NCI-H1694 treated with DMSO at 0.1 percent for 48 hours (cell line): ENCODE measurements around the gene SSH3.

Source experiments
- DNase-seq: peaks from one replicate; lab custom pipeline; 2025; lab: John Stamatoyannopoulos, UW

Gene SSH3

DNA sequence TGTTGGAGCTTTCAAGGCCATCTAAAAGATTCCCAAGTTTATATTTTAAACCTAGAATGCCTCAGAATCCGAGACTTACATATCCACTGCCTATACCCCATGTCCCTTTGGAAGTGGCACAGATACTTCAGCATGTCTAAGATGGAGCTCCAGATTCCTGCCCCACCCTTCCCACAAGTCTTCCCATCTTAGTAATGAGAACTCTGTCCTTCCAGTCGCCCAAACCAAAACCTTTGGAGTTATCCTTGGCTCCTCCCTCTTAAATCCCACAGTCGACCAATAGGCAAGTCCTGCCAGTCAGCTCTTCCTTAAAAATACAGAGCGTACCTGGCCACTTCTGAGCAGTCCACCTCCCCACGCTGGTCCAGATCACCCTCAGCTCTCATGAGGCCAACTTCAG, 45.7 kb downstream of the SSH3 start:
- no peak for DNase-seq

DNA sequence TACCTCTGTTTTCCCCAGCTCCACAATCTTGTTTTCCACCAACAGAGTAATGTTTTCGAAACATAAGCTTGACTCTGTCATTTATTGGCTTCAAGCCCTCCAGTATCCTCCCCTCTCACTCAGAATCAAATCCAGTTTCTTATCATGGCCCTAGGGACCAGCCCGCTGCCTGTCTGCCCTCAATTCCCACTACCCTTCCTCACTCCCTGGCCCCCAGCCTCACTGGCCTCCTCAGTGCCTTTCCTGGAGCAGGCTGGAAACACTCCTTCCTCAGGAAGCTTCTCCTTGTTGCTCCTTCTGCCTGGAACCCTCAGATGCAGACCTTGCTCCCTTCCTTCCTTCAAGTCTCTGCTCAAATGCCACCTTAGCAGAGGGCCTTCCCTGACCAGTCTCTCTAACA, 46.1 kb downstream of the SSH3 start:
- no peak for DNase-seq

DNA sequence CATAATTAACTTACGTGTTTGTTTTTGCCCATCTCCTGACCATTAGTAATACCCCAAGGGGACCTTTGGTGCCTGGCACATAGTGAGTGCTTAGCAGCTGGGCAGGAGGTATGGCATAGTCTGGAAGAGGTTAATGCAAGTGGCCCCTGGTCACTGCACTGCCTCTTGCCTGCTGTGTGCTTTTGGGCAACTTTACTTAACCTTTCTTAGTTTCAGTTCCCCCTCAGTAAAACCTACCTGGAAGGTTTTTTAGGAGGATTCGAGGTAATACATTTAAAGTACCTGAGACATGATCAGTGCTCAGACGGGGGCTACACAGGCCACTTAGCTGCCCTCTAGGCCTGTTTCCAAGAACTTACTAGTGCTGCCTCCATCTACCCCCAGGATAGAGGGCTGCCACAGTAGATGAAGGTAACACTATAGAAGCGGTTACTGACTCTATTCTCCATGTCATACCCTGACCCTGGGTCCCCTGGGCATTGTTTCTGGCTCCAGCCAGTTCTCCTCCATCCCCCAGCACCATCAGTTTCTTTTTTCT, 46.7 kb downstream of the SSH3 start:
- DNase-seq = no peak

DNA sequence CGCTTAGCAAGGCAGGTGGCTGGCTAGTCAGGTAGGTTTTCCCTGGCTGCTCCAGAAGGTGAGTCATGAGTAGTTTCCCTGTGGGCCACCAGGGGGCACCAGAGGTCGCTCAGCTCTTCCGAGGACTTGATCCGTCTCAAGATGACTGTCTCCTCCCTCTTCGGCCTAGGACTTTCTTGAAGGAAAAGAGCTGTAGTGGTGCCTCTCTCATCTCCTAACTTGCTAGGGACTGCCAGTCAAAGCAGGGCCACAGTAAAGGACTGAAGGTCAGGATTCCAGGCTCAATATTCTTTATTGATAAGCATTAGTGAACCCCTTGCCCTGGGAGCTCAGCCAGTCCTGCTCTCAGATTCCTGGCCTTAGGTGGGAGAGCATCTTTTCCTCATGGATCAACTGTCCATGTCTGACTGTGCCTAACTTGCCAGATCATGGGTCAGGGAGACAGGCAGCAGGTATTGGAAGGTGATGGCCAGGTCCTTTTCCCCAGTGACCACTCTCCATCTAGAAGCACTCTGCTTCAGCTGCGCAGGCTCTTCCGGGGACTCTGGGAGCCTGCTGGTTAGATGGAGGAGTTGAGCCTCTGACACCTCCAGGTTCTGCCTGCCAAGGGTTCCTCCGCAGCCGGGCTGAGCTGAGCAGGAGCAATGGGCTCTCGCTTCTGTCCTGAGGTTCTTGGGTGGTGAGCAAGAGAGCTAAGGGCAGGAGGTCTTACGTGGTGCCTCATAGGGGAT, 48.1 kb downstream of the SSH3 start:
- no peak for DNase-seq

DNA sequence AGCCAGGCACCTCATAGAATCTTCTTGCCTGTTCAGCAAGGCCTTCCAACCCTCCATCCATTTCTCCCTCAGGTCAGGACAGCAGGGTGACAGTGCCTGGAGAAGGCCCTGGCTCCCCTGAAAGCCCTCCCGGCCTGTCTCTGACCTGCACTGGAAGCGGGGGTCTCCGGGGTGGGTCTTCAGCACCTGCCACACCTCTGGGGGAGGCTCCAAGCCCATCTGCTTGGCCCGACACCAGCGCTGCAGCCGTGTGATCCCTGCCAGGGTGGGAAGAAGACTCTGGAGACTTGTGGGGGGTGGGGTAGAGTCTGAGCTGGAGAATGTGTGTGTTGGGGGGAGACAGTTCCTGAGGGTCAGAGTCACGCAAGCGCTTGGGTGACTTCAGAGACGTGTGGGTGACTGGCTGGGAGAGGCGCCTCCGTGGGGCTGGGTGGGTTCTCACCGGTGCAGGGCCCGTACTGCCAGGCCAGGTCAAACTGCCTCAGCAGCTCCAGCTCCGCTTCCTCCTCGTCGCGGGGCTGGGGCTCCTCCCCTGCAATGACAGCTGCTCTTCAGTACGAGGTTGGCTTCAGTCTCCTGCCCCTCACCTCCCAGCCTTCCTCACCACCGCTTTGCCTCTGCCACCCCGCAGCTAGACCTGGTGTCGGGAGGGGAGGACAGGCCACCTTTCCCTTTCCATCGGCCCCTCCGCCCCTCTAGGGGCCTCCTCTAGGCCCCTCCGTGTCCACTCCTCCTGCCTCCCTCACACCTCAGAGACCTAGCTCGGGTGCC, 49.4 kb downstream of the SSH3 start:
- DNase-seq = no peak

DNA sequence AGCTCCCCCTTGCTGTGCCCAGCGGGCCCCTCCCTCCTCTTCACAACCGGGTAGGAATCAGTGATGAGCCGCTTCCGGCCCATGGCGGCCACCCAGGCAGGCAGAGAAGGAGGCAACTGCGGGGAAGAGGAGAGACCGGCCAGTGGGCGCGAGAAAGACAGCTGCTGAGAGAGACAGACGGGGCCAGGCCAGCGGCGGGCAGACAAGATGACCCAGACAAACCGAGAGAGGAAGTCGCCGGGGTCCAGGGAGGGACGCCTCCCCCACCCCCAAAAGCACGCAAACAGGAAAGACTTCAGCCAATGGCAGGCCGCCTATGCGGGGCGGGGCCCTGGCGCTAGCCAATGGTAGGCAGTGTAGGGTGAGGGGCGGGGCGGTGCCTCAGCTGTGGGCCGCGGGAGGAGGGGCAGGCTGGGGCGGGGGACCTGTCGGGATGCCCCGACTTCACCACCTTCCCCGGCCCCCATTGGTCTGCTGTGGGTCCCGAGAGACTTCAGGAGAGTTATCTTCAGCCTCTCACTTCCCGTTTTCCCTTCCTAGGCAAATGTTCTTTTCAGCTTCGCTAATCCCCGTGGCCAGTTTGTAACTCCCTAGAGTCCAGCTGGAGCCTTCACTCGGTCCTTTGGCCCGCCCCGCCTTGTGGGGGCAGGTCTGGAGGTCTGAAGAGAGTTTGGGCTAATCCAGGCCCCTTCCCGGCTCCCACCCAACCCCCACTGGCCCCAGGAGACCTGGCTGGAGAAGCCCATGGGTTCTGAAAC, 50.2 kb downstream of the SSH3 start, which contains the start of gene POLD4:
Gene POLD4, minus strand, starts transcription at position 230 of the 758 bp plus-strand sequence. Its CDS starts 147 bp downstream, at position 83.
- peak; percentile 67 for DNase-seq

DNA sequence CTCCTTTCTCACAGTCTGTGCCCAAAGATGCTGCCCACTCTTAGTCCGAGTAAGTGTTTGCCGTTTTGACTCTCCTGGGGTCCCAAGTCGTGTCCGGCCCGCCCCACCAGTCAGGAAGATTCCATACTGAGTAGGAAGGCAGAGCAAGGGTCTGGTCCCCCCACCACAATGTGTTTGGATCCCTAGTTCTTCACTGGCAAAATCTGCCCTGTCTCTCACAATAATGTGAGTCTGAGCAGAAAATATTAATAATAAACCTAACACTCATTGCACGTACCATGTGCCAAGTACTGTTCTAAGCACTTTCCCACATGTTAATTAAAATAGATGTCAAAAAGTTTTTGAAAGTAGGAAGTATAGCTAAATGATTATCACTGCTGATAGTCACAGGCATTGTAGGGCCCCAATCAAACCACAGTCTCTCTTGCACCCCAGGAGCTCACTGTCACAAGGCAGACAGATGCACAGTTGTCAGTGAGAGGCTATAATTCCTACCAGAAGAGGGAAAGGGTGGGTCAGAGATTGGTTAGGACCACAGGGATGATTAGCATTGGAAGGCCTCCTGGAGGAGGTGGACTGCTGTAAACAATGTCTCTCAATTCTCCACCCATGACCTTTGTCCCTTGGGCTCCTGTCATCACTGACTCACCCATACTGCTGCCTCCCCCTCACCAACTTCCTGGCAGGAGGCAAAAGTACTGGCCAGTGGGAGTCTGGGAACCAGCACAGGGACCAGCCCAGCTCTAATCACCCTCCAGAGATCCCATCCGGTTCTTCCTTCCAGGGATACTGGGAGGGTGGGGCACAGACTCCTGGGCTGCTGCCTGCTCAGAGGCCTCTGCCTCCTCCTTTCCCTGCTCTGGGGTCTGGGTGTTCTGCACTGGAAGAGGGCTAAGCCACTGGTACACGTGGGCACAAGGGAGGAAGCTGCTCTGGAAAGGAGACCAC, 51.0 kb downstream of the SSH3 start:
- no peak for DNase-seq

DNA sequence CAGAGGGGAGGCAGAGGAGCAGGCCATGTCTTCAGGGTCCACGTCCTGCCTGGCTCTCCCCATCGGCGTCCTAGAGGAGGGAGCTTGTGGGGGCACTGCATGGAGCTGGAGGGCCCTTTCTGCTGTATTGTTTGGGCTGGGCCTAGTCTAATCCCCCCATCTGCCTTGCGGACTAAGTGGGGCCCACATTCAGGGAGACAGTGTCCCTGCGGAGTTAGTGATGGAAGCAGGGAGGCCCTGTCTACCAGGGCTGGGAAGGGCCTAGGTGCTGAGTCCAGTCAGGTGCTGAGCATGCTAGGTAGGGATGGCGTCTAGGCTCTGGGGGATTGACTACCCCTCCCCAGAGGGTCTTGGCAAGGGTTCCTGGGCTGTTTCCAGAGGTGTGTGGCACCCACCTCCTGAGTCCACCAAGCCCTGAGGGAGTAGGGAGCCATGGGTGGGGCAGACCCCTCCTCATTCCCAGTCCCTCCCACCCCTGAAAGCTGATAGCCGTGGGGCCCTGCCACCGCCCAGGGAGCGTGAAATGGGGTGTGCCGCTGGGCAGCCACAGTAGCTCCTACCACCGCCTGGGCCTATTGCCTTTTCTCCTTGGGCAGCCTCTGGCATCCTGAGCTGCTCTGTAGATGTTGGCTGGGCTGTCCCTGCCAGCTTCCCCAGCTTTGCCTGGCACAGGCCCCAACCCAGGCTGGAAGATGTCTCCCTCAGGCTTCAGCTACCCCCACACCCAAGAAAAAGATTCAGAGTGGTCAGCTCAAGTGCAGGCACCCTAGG, 51.9 kb downstream of the SSH3 start:
- DNase-seq = no peak

DNA sequence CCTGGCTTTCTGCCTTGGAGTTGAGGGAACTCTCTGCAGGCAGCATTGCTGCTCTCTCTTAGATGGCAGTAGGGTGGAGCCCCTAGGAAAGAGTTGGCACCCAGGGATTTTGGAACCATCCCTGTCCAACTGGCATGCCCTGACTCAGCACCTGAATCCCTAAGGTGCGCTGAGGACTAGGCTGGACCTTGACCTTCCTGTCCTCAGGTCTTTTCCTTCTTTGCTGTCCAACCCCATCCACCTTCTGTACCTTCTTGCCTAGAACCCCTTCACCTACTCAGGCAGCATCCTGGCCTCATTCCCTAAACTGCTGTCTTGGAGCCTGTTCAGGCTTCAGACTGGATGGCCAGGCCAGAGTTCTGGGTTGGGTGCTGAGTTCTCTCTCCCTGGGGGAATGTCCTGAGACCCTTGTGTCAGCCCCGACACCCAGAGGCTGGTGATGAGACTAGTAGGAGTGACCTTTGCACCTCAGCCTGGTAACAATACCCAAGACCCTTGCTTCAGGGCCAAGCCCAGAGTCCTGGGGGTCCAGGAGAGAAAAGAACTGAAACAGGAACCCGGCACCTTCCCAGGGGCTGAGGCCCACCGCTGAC, 52.6 kb downstream of the SSH3 start:
- DNase-seq = no peak

DNA sequence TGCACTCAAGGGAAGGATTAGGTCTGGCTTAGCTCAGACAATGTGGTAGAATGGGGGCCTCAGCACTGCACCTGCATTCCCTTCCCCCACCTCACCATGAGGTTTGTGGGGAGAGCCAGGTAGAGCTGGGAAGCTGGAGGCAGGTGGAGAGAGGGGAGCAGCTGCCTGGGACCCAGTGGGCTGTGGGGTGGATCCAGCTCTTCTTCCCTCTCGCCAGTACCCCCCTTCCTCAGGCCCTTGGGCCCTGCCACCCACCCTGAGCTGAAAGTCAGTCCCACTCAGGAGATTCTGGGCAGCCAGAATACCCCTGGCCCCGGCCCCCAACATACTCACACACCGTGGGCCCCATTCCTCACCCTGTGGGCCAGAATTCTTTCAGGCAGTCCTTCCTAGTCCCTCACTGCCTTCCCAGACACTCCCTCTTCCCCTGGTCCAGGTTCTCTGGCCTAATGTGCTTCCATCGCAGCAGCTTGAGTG, 53.1 kb downstream of the SSH3 start:
- no peak for DNase-seq

DNA sequence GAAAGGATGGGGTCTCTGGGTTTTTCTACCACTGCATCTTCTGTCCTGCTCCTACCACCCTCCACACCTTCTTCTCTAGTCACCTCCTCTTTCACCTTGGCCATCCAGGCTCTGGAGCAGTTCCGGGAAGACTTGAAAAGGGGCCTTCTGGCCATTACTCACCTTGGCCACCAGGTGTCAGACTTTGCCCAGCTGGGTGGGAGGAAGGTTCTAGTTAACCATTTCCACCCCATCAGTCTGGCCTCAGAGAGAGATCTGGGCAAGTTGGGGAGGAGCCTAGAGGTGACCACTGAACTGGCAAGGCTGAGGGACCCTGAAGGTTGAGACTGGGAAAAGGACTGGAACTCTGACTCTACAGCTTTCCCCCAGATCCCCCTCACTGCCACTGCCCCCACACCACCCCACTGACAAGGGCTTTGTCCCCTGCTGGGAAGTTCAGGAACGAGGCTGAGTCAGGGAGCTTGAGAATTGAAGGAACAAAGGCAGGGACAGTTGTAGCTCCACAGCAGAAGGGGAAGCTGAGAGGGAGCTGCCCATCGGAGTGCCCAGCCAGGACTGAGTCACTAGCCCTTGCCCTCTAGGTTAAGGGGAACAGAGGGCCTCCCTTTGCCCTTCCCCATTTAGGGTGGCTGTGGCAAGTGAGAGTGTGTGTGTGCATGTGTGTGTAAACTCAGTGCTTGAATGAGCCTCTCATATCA, 53.7 kb downstream of the SSH3 start:
- peak; percentile 60 for DNase-seq

DNA sequence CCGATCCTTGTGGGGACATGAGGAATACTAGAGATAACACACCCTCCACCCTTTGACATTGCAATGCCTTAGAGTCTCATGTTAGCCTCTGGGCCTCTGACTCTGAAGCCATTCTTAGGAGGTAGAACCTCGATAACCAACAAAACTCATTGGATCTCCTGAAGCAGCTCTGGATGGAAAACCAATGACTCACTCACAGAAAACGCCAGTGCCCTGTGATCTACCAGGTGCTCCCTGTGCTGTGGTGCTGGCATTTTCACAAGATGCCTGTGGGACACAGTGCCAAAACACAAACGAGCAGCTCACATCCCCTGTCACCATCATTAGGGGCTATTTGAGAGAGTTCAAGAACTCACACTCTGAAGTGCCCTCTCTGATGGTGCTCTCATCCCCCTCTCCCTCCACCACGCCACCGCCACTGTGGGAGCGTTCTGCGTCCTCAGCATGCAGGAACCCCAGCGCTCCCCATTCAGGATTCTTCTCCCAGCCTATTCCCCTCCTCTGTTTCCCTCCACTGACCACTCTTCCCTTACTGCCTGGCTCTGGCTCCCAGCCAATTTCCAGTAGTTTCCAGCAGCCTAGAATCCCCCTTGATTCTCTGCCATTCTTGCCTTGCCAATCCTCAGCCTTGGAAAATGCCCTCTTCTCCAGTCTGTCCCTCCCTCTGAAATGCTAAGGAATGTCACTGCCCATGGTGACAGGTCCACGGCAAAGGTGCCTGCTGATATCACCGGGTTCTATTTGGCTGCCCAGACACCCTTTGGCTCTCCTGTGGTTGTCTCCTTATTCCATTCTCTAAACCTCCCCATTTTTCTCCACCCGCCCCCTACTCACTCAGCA, 54.7 kb downstream of the SSH3 start:
- DNase-seq = no peak
